Measurements from ENCODE around the gene MACROD2. TPM values are rescaled to one million over a fixed set of nuclear protein-coding genes. Genes with fewer than 3 reads are reported as not detected.

The MACROD2 gene
- total RNA-seq, 1 donor from 2014 or later: 1.6 TPM

- intact Hi-C loops (cut with DNase I): no loop called here
- DNase-seq (ENCODE audit: low spot score): no peak
Measured at GRCh38 chr20:14649662-14650061, 654.3 kb downstream of the MACROD2 start.

GRCh38 chr20:14657266-14658005, 662.1 kb downstream of the MACROD2 start:
- intact Hi-C loops (cut with DNase I): no loop called here
- no peak for DNase-seq (ENCODE audit: low spot score)

- intact Hi-C loops (cut with DNase I): no loop called here
- DNase-seq (ENCODE audit: low spot score): no peak
Measured at GRCh38 chr20:14664101-14664500, 668.8 kb downstream of the MACROD2 start.

GRCh38 chr20:14666696-14667095, 671.4 kb downstream of the MACROD2 start:
- intact Hi-C loops (cut with DNase I): no loop called here
- DNase-seq (ENCODE audit: low spot score): no peak

- intact Hi-C loops (cut with DNase I): no loop called here
- no peak for DNase-seq (ENCODE audit: low spot score)
Measured at GRCh38 chr20:14667226-14667625, 671.9 kb downstream of the MACROD2 start.

GRCh38 chr20:14672066-14672465, 676.8 kb downstream of the MACROD2 start:
- no peak for DNase-seq (ENCODE audit: low spot score)
- intact Hi-C loops (cut with DNase I): no loop called here

GRCh38 chr20:14673164-14673563, 677.8 kb downstream of the MACROD2 start:
- intact Hi-C loops (cut with DNase I): no loop called here

GRCh38 chr20:14677455-14677854, 682.1 kb downstream of the MACROD2 start:
- no peak for DNase-seq (ENCODE audit: low spot score)

More at GRCh38 chr20:14673164-14673563, 677.8 kb downstream of the MACROD2 start:
- DNase-seq (ENCODE audit: low spot score): no peak

GRCh38 chr20:14685183-14685582, 689.9 kb downstream of the MACROD2 start:
- intact Hi-C loops (cut with DNase I): no loop called here
- no peak for DNase-seq (ENCODE audit: low spot score)

More at GRCh38 chr20:14677455-14677854, 682.1 kb downstream of the MACROD2 start:
- intact Hi-C loops (cut with DNase I): no loop called here

- intact Hi-C loops (cut with DNase I): no loop called here
Measured at GRCh38 chr20:14687313-14687712, 692.0 kb downstream of the MACROD2 start.

GRCh38 chr20:14688005-14688404, 692.7 kb downstream of the MACROD2 start:
- intact Hi-C loops (cut with DNase I): no loop called here
- no peak for DNase-seq (ENCODE audit: low spot score)

More at GRCh38 chr20:14687313-14687712, 692.0 kb downstream of the MACROD2 start:
- DNase-seq (ENCODE audit: low spot score): no peak

GRCh38 chr20:14691994-14692393, 696.7 kb downstream of the MACROD2 start:
- intact Hi-C loops (cut with DNase I): no loop called here
- no peak for DNase-seq (ENCODE audit: low spot score)

GRCh38 chr20:14696478-14696877, 701.2 kb downstream of the MACROD2 start:
- intact Hi-C loops (cut with DNase I): no loop called here
- DNase-seq (ENCODE audit: low spot score): no peak

- intact Hi-C loops (cut with DNase I): no loop called here
- no peak for DNase-seq (ENCODE audit: low spot score)
Measured at GRCh38 chr20:14696937-14697336, 701.6 kb downstream of the MACROD2 start.

- no peak for DNase-seq (ENCODE audit: low spot score)
- intact Hi-C loops (cut with DNase I): no loop called here
Measured at GRCh38 chr20:14698125-14698524, 702.8 kb downstream of the MACROD2 start.

GRCh38 chr20:14698605-14699373, 703.5 kb downstream of the MACROD2 start:
- intact Hi-C loops (cut with DNase I): no loop called here
- DNase-seq (ENCODE audit: low spot score): no peak

- intact Hi-C loops (cut with DNase I): no loop called here
- no peak for DNase-seq (ENCODE audit: low spot score)
Measured at GRCh38 chr20:14700639-14700960, 705.3 kb downstream of the MACROD2 start.

- intact Hi-C loops (cut with DNase I): no loop called here
- DNase-seq (ENCODE audit: low spot score): no peak
Measured at GRCh38 chr20:14701326-14701725, 706.0 kb downstream of the MACROD2 start.

- DNase-seq (ENCODE audit: low spot score): no peak
- intact Hi-C loops (cut with DNase I): no loop called here
Measured at GRCh38 chr20:14706555-14706954, 711.2 kb downstream of the MACROD2 start.

GRCh38 chr20:14707026-14707680, 711.8 kb downstream of the MACROD2 start:
- intact Hi-C loops (cut with DNase I): no loop called here

More at GRCh38 chr20:14707026-14707680, 711.8 kb downstream of the MACROD2 start:
- DNase-seq (ENCODE audit: low spot score): no peak
